Fibroblast of skin of right quadriceps (primary cell): ENCODE results near the gene DCUN1D5.
A peak's percentile ranks its signal among the peaks of the same experiment; 100 is the strongest.

ENCODE experiments used
- DNase-seq: peaks from one replicate; pipeline ENCODE4 v3.0.0-alpha.2; 2013

Gene DCUN1D5

GRCh38 chr11:103091801-103092524 lies at the start of gene DCUN1D5:
Gene DCUN1D5, minus strand, starts transcription at chr11:103092160. Its CDS starts 288 bp downstream, at chr11:103091872.
- peak; percentile 93 for DNase-seq

DNA sequence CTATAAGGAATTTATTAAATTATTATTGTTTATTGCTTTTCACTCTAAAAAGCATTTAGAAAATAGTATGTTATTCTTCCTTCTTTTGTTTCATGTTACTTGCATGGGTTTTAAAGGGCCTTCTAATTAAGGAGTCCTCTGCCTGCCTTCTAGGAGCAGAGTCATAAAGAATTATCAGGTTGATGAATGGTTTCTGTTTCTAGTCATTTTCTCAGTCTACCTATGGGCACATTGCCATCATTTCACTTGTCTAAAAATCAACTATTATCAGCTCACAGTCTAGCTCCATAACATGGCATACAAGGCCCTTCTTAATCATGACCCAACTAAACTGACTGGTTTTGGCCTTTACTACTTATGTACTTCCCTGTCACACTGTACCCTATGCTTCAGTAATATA lies 33.5 kb upstream of the DCUN1D5 start:
- DNase-seq = no peak

- no peak for DNase-seq
Measured at GRCh38 chr11:103114836-103115235, 22.9 kb upstream of the DCUN1D5 start.

DNA sequence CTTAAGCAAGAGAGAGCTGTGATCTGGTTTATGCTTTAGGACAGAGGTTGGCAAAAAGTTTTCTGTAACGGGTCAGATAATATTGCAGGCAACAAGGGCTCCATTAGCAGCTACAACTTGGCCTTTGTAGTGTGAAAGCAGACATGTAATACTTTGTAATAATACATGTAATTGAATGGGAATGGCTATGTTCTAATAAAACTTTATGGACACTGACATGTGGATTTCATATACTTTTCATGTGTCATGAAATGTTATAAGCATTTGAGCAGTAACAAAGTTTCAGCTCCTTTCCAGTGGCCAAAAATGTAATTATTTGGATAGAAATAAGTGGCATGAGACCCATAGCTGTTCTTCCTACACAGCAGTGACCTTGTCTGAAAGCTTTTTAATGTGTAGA lies 20.4 kb upstream of the DCUN1D5 start:
- no peak for DNase-seq

- no peak for DNase-seq
Measured at GRCh38 chr11:103111400-103111799, 19.4 kb upstream of the DCUN1D5 start.

- peak; percentile 46 for DNase-seq
Measured at GRCh38 chr11:103110391-103110790, 18.4 kb upstream of the DCUN1D5 start.

- DNase-seq = peak; percentile 3
Measured at GRCh38 chr11:103109818-103110388, 17.9 kb upstream of the DCUN1D5 start.

- DNase-seq = peak; percentile 92
Measured at GRCh38 chr11:103108933-103109817, 17.2 kb upstream of the DCUN1D5 start, which contains the start of gene DYNC2H1. Gene DYNC2H1, plus strand, starts transcription at chr11:103109426. Its CDS starts 149 bp downstream, at chr11:103109575.

DNA sequence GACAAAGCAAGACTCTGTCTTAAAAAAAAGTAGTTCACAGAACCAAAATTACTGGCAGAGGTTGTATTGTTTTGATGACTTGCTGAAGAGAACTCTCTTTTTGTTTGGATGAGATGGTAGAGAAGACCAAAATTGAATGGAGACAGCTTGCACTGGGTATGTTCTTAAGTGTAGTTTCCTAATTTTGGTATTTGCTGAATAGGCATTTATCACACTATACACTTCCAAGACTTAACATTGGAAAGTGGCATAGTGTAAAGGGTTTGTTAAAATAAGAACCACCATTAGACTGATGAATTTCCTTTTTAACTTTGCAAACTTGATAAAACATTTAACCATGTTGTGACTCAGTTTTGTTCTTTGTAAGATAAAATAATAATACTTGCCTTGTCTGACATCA lies 5.3 kb upstream of the DCUN1D5 start:
- DNase-seq = no peak

DNA sequence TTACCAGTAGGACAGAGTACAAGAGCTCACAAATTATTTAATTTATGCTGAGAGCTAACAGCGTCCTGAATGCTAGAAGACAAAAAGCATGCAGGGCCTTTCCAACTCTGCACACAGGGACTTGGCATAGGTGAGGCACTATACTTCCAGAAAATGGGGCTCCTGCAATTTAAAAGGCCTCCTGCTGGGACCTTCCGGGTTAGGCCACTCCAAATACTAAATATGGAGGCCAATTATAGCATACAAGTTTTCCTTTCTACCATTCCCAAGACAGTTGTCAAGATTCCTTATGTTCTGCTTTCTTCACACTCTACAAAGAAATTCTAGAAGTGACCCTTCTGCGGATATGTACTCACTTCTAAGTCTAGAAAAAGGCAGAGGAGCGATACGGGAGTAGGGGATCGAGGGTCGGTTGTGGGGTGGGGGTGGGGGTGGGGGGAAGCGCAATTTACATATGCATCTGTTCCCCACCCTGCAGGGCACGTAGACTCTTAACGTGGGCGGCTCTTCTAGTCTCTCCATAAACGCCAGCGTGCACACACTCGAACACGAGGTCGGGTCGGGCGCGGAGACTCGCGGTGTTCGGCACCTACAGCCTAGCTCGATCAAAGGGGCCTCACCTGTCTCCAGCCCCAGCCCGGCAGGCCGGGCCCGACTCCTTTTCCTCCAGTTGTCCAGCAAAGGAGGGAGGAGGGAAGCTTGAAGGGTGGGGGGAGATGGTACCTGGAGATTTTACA lies 728 bp downstream of the DCUN1D5 start:
- peak; percentile 32 for DNase-seq

- no peak for DNase-seq
Measured at GRCh38 chr11:103086461-103086860, 5.5 kb downstream of the DCUN1D5 start.

DNA sequence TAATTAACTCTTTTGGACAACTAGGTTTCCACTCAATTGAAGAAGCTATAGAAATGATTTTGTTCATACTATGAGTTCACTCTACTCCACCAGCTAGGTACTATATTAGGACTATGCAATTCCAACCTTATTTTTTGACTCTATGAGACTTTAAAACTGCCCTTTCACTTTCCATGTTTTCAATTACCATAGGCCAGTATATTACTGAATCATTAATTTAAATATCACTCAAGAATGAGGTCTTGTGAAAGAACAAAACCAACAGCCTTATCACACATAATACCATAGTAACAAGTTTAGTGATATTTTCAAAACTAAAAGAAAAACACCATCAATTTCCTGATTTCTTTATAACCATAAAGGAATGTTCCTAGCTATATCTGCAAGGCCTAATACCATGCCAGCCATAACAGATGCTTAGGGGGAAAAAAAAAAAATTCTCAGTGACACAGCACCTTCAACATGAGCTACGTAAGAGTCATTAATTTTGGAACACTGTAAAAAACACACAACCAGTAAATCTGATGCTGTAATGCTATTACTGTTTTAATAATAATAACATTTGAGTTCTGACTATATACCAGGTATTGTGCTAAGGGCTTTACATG lies 6.1 kb downstream of the DCUN1D5 start:
- DNase-seq = peak; percentile 17

DNA sequence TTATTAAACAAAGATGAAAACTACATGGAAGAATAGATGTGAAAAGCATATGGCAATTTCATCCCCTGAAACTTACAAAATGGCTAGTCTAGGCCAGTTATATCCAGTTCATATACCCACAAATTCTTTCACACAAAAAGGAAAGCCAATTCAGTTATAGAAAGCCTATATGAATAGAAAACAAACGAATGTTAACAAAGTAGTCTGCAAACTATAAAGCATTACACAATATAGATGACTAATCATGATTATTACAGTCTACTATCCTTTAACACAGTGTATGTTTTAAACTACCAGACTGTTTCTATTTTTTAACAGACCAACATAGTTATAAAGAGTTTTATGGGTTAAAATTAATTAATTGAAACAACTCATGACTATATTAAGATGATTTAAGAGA lies 12.1 kb downstream of the DCUN1D5 start:
- peak; percentile 59 for DNase-seq

DNA sequence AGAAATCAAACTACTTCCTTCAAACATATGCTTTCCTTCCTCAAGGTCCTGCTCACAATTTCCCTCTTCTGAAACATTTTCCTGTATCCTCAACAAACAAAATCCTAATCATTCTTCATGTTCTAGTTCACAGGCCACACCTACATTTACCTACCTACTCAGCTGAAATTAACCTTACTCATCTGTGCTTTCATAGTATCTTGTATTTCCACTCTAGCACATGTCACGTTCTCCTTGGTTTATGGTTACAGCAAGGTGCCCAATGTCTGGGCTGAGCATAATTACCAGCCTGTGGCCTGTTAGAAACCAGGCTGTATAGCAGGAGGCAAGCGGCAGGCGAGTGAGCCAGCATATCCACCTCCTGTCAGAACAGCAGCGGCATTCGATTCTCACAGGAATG lies 13.2 kb downstream of the DCUN1D5 start:
- DNase-seq = no peak

GRCh38 chr11:103077554-103077953 lies 14.4 kb downstream of the DCUN1D5 start:
- DNase-seq = no peak

- DNase-seq = no peak
Measured at GRCh38 chr11:103076361-103076760, 15.6 kb downstream of the DCUN1D5 start.

DNA sequence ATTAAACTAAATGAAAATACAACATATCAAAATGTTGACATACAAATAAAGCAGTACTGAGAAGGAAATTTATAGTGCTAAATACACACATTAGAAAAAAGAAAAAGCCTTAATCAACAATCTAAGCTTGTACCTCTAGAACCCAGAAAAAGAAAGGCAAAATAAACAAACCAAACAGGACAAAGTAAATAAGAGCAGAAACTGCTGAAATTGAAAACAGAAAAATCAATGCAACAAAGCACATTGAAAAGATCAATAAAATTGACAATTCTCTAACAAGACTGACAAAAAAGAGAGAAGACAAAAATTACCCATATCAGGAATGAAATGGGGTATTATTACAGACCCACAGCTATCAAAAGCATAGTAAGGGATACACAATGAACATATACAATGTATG lies 21.0 kb downstream of the DCUN1D5 start:
- no peak for DNase-seq

DNA sequence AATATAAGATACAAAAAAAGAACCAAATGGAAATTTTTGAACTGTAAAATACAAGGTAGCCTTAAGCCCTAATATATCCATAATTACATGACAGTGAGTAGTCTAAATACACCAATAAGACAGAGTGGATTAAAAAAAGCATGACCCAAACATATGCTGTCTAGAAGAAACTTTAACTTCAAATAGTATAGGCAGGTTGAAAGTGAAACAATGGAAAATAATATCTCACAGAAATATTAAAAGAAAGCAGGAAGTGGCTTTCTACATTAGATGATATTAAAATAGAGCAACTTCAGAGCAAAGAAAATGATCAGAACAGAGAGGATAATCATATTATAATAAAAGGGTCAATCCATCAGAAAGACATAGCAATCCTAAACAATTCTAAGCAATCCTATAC lies 21.8 kb downstream of the DCUN1D5 start:
- no peak for DNase-seq

GRCh38 chr11:103069367-103069766 lies 22.6 kb downstream of the DCUN1D5 start:
- DNase-seq = no peak

DNA sequence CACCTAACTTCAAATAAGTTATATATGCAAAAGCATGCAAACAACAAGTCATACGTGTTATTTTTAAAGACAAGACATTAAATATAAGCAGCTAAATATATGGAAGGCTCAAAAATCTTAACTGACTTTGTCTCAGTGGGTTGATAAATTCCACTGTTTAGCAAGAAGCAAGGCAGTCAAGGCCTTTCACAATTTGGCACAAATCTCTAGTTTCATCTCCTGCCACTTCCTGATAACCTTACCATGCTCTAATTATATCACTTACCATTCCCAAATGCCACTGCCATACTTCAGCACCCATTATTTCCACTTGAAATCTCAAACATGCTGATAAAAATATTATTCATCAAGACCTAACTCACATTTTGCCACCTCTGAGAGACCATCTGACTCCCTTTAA lies 24.8 kb downstream of the DCUN1D5 start:
- no peak for DNase-seq

DNA sequence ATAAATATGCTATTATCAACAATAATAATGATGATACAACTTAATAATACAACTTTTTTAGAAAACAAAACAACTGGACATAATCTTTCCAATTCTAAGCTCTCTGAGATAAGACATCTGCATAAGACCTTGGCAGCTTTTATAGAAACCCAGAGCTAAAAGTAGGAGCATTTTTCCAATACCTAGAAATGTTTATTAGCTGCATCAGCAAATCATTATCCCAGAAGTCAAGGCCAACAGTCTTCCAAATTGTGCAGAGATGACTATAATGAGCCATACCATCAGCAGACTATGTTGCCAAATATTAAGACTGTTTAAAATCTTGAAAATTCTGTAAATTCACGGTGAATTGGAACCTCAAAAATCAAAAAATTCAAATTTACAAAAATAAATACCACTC lies 30.3 kb downstream of the DCUN1D5 start:
- DNase-seq = no peak

DNA sequence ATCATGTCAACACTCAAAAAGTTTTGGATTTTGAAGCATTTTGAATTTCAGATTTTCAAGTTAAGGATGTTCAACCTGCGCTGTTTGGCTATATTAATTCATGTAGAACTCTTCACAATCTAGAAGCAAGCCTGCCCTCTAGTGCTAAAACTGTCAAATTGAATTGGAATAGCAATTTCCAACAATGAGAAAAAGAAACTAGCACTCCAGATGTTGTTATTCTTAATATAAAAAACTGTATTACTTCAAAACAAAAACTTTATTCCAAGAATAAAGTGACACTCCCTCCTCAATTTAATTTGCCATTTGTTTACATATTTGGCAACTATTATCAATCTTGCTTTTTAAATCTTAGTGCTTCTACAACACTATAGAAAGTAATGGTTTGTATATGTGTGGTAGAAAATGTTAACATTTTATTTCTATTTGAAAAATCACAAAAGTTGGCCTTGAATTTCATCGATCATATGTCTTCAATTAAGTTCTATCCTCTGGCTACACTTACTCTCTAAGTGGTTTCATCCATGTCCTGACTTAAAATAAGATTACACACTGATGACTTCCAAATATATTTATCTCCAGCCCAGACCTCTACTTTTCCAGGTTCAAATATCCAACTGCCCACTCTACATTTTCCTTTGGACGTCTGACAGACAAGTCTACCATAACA lies 36.6 kb downstream of the DCUN1D5 start:
- DNase-seq = peak; percentile 64
